ENCODE results near the gene PRDM16. TPM values are rescaled to one million over a fixed set of nuclear protein-coding genes. Genes with fewer than 3 reads are reported as not detected.

Gene PRDM16
- total and polyA plus RNA-seq, 2 of the 8 experiments (the other 6 are each of a cell fraction or from before 2014, with no cell fraction given), result 0.39 to 0.43 TPM

GRCh38 chr1:3255680-3256079, 186.7 kb downstream of the PRDM16 start:
- no peak overlapping the region for H3K27ac ChIP-seq (ENCODE audit: low read depth, low read length)
- FAIRE-seq (no peak), DNase-seq (ENCODE audit: low read depth in 1 of 2, low spot score in 2 of 2) (no peak)
- H3K4me3 ChIP-seq (ENCODE audit: extremely low read depth in 1 of 4, insufficient read depth in 2 of 4, low read depth in 3 of 4, low read length in 4 of 4), result no peak overlapping the region
- H3K23me2 ChIP-seq (ENCODE audit: low read depth, low read length), result peaks cover 3% of the 10 kb centered on the region; the same call in 1 of the 2 replicates
- H2BK15ac ChIP-seq (ENCODE audit: low read length), result no peak overlapping the region
- no peak overlapping the region for H3K4ac ChIP-seq (replicated peaks; ENCODE audit: insufficient read length, low read depth, low read length)
- POLR2A ChIA-PET (ENCODE audit: partially characterized antibody), result no interaction called here
- H2BK12ac ChIP-seq (ENCODE audit: low read depth, low read length), result no peak overlapping the region
- no peak overlapping the region for H3K14ac ChIP-seq (ENCODE audit: insufficient read length)
- no peaks in the 10 kb centered on the region for H3K36me3 ChIP-seq (ENCODE audit: control insufficient read depth in 2 of 4, insufficient read depth in 4 of 4, low read length in 3 of 4)
- H2AFZ ChIP-seq (ENCODE audit: low read length), result no peak overlapping the region
- no peak overlapping the region for H4K91ac ChIP-seq (replicated peaks; ENCODE audit: insufficient read length, low read length)
- H3K9ac ChIP-seq (replicated peaks in 1 of 4; ENCODE audit: extremely low read depth in 1 of 4, low read depth in 3 of 4, low read length in 3 of 4), result no peak overlapping the region
- H4K8ac ChIP-seq (ENCODE audit: extremely low read depth, insufficient read depth, low read length), result no peak overlapping the region; the same call in 1 of the 2 replicates
- H3K4me1 ChIP-seq (replicated peaks in 1 of 4; ENCODE audit: control insufficient read depth in 3 of 4, insufficient read depth in 4 of 4, low read length in 3 of 4), result no peaks in the 10 kb centered on the region
- H3K23ac ChIP-seq (ENCODE audit: insufficient read length), result no peak overlapping the region
- CTCF ChIA-PET (ENCODE audit: partially characterized antibody), result no interaction called here
- peaks cover 0 to 2% of the 10 kb centered on the region in 2 experiments for H4K20me1 ChIP-seq (replicated peaks in 1 of 2; ENCODE audit: control insufficient read depth in 1 of 2, insufficient read depth in 2 of 2, low read length in 2 of 2)
- no peak overlapping the region for H2AK5ac ChIP-seq (ENCODE audit: low read depth, low read length)
- H4K5ac ChIP-seq (ENCODE audit: insufficient read length, low read depth, low read length), result no peak overlapping the region
- no peak overlapping the region for H2BK20ac ChIP-seq (ENCODE audit: low read length)
- H3K79me1 ChIP-seq (ENCODE audit: low read depth, low read length), result no peaks in the 10 kb centered on the region
- no peaks in the 10 kb centered on the region; a peak in 1 of 7 replicates for H3K27me3 ChIP-seq (replicated peaks in 1 of 4; ENCODE audit: control insufficient read depth in 3 of 4, extremely low read depth in 1 of 4, insufficient read depth in 3 of 4, low read length in 3 of 4)
- H3K79me2 ChIP-seq (ENCODE audit: control insufficient read depth in 1 of 2, insufficient read depth in 2 of 2, low read length in 2 of 2), result no peaks in the 10 kb centered on the region
- 90% methylated on average over 15 of the region's 15 CpGs; no CpG with 5 or more reads in 1 of the 2 experiments for WGBS, 2 experiments (ENCODE audit: extremely low coverage in 1 of 2, insufficient coverage in 1 of 2, insufficient read length in 1 of 2, insufficient replicate concordance in 2 of 2, low coverage in 1 of 2, low lambda C conversion rate in 2 of 2, missing lambda C conversion rate in 1 of 2)
- H3K9me3 ChIP-seq (ENCODE audit: insufficient read depth in 2 of 2, low read depth in 1 of 2, low read length in 1 of 2), result peaks cover 3 to 10% of the 10 kb centered on the region in 2 experiments; a peak in 1 of 4 replicates
- H3K56ac ChIP-seq (replicated peaks; ENCODE audit: insufficient read length, low read depth, low read length), result no peak overlapping the region
- no peak overlapping the region for H3K18ac ChIP-seq (ENCODE audit: extremely low read depth, low read length)
- no peak overlapping the region for H3K4me2 ChIP-seq (ENCODE audit: insufficient read depth in 1 of 2, low read depth in 2 of 2, low read length in 2 of 2)
- H2BK120ac ChIP-seq (replicated peaks; ENCODE audit: low read depth, low read length), result no peak overlapping the region
- TF ChIP-seq BACH1 (IDR thresholded peaks at IDR 0.05; ENCODE audit: low read length), result no peak
- no peak for TF ChIP-seq ATF2 (IDR thresholded peaks at IDR 0.05; ENCODE audit: low read length)
- TF ChIP-seq KDM4A (IDR thresholded peaks at IDR 0.05; ENCODE audit: low read depth, low read length, severe bottlenecking), result no peak
- TF ChIP-seq NRF1 (IDR thresholded peaks at IDR 0.05; ENCODE audit: low read depth, low read length), result no peak
- no peak for TF ChIP-seq KDM1A (IDR thresholded peaks at IDR 0.05; ENCODE audit: borderline replicate concordance, low read length)
- TF ChIP-seq SIN3A (conservative IDR thresholded peaks at IDR 0.05 in 1 of 2, IDR thresholded peaks at IDR 0.05 in 1 of 2; ENCODE audit: low read depth in 1 of 2, low read length in 2 of 2), result no peak
- no peak for TF ChIP-seq TAF7 (optimal IDR thresholded peaks at IDR 0.05; ENCODE audit: borderline replicate concordance, low read depth, low read length)
- no peak overlapping the region for H2BK5ac ChIP-seq (ENCODE audit: low read depth, low read length)

All from H1 (cell line).